K562 (cell line): ENCODE data around the gene ZNF513. TPM values are rescaled to one million over a fixed set of nuclear protein-coding genes. Genes with fewer than 3 reads are reported as not detected.

ENCODE experiments used
- BHLHE40 ChIP-seq: IDR thresholded peaks from 2 replicates; pipeline ENCODE4 v1.6.1; 2011; ENCODE audit warnings: low read length, improper control_type of control experiment
- CBFA2T3 ChIP-seq: fragments of 450-650 bp; IDR thresholded peaks from 2 replicates; pipeline ENCODE4 v1.6.1; 2017
- FOXJ2 ChIP-seq: fragments of 200-800 bp; sonication (Bioruptor generic); IDR thresholded peaks from 2 replicates; pipeline ENCODE4 v1.6.1; 2016; ENCODE audit warnings: missing genetic modification characterization, missing compliant biosample characterization
- HLTF ChIP-seq: fragments of 450-650 bp; IDR thresholded peaks from 2 replicates; pipeline ENCODE4 v1.6.1; 2016
- IFI16 ChIP-seq: fragments of 250-450 bp; sonication (Bioruptor Pico); IDR thresholded peaks from 2 replicates; pipeline ENCODE4 v2.1.2; 2022; ENCODE audit warnings: mild to moderate bottlenecking, inconsistent platforms
- MIER1 ChIP-seq: fragments of 450-650 bp; IDR thresholded peaks from 2 replicates; pipeline ENCODE4 v1.6.1; 2016; ENCODE audit warnings: antibody characterized with exemption, mild to moderate bottlenecking, low read depth
- MTF1 ChIP-seq: fragments of 250-450 bp; sonication (Bioruptor Pico); IDR thresholded peaks from 2 replicates; pipeline ENCODE4 v1.9.0; 2021; ENCODE audit warnings: moderate library complexity, mild to moderate bottlenecking, inconsistent platforms, borderline replicate concordance
- NEUROD1 ChIP-seq: fragments of 150-350 bp; IDR thresholded peaks from 2 replicates; pipeline ENCODE4 v1.6.1; 2014; ENCODE audit warnings: borderline replicate concordance, low read length, low read depth; ENCODE audit not compliant: partially characterized antibody
- NFE2L1 ChIP-seq: fragments of 450-650 bp; IDR thresholded peaks from 2 replicates; pipeline ENCODE4 v1.6.1; 2016; ENCODE audit warnings: missing genetic modification characterization, low read depth, mild to moderate bottlenecking, missing compliant biosample characterization, moderate library complexity, borderline replicate concordance
- NFRKB ChIP-seq: fragments of 450-650 bp; IDR thresholded peaks from 2 replicates; pipeline ENCODE4 v1.6.1; 2016; ENCODE audit warnings: low read depth
- PCBP1 ChIP-seq: fragments of 200-400 bp; formaldehyde crosslinking; IDR thresholded peaks from 2 replicates; pipeline ENCODE4 v1.6.1; 2018; ENCODE audit warnings: mild to moderate bottlenecking, low read depth, low read length; ENCODE audit not compliant: poor library complexity, severe bottlenecking
- RBFOX2 ChIP-seq: fragments of 200-400 bp; formaldehyde crosslinking; IDR thresholded peaks from 2 replicates; pipeline ENCODE4 v1.6.1; 2017; ENCODE audit warnings: low read depth, mild to moderate bottlenecking, low read length, moderate library complexity
- TBP ChIP-seq: optimal IDR thresholded peaks from 2 replicates; pipeline ENCODE3; 2011; ENCODE audit warnings: low read depth, low read length, improper control_type of control experiment
- ZBTB7A ChIP-seq: IDR thresholded peaks from 2 replicates; pipeline ENCODE4 v1.6.1; 2011; ENCODE audit warnings: low read depth, mild to moderate bottlenecking, low read length, moderate library complexity, borderline replicate concordance; ENCODE audit not compliant: control insufficient read depth
- polyA plus RNA-seq, 8 experiments: library from polyadenylated mRNA; depleted of rRNA in 4 of 8; stranded (reverse) in 5 of 8; unstranded in 3 of 8; fragments of >200 nt; fragmentation: Nextera tagmentation in 2 of 8; fragmentation: Illumina TruSeq in 1 of 8; extraction: Ambion mirVana in 2 of 8; extraction: Trizol in 1 of 8; gene quantifications; 2 replicates each; pipeline versions ENCODE4 v1.2.1 to v1.2.3, GENCODE V29; 2011 to 2014; ENCODE audit warnings: inconsistent platforms in 1 of 8, missing spikeins in 1 of 8
- total RNA-seq, 7 experiments: library from RNA; depleted of rRNA in 6 of 7; stranded (reverse); fragments of >200 nt in 6 of 7; fragmentation: Illumina TruSeq in 2 of 7; extraction: Trizol in 2 of 7; gene quantifications; 2 replicates each; pipeline versions ENCODE4 v1.2.1 to v1.2.3, GENCODE V29; 2011 to 2021; ENCODE audit warnings: low replicate concordance in 1 of 7
- TF ChIP-seq, protein P1 (sequence below): sonication (generic); formaldehyde crosslinking; IDR thresholded peaks from 2 replicates; pipeline ENCODE4 v1.8.0; 2022; ENCODE audit warnings: mild to moderate bottlenecking, missing genetic modification reagents
- TF ChIP-seq, protein P2 (sequence below): fragments of 250-450 bp; sonication (Bioruptor Pico); IDR thresholded peaks from 2 replicates; pipeline ENCODE4 v1.6.1; 2021; ENCODE audit warnings: mild to moderate bottlenecking

Gene ZNF513
- total and polyA plus RNA-seq, 9 of the 15 experiments (the other 6 are each of a cell fraction or from before 2014, with no cell fraction given): 0.04 to 13.6 (median 4.4) TPM

- no peak for TF ChIP-seq IFI16
- 0 out of 2 replicates have a peak, but pooled peaks have one; percentile 11 for TF ChIP-seq BHLHE40
- TF ChIP-seq NFE2L1 (tag): no peak
- TF ChIP-seq HLTF: no peak; the same call in 1 of the 2 replicates
- TF ChIP-seq, protein P1, sequence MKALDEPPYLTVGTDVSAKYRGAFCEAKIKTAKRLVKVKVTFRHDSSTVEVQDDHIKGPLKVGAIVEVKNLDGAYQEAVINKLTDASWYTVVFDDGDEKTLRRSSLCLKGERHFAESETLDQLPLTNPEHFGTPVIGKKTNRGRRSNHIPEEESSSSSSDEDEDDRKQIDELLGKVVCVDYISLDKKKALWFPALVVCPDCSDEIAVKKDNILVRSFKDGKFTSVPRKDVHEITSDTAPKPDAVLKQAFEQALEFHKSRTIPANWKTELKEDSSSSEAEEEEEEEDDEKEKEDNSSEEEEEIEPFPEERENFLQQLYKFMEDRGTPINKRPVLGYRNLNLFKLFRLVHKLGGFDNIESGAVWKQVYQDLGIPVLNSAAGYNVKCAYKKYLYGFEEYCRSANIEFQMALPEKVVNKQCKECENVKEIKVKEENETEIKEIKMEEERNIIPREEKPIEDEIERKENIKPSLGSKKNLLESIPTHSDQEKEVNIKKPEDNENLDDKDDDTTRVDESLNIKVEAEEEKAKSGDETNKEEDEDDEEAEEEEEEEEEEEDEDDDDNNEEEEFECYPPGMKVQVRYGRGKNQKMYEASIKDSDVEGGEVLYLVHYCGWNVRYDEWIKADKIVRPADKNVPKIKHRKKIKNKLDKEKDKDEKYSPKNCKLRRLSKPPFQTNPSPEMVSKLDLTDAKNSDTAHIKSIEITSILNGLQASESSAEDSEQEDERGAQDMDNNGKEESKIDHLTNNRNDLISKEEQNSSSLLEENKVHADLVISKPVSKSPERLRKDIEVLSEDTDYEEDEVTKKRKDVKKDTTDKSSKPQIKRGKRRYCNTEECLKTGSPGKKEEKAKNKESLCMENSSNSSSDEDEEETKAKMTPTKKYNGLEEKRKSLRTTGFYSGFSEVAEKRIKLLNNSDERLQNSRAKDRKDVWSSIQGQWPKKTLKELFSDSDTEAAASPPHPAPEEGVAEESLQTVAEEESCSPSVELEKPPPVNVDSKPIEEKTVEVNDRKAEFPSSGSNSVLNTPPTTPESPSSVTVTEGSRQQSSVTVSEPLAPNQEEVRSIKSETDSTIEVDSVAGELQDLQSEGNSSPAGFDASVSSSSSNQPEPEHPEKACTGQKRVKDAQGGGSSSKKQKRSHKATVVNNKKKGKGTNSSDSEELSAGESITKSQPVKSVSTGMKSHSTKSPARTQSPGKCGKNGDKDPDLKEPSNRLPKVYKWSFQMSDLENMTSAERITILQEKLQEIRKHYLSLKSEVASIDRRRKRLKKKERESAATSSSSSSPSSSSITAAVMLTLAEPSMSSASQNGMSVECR (CRISPR knock-in tag): peak; percentile 31; the same call in 1 of the 2 replicates
- no peak for TF ChIP-seq PCBP1
- peak; percentile 95 for TF ChIP-seq RBFOX2
- no peak for TF ChIP-seq NEUROD1
- no peak for TF ChIP-seq MTF1 (CRISPR knock-in tag)
- peak; percentile 45; the same call in 1 of the 2 replicates for TF ChIP-seq FOXJ2 (tag)
- TF ChIP-seq, protein P2, sequence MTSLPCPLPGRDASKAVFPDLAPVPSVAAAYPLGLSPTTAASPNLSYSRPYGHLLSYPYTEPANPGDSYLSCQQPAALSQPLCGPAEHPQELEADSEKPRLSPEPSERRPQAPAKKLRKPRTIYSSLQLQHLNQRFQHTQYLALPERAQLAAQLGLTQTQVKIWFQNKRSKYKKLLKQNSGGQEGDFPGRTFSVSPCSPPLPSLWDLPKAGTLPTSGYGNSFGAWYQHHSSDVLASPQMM: no peak
- no peak for TF ChIP-seq MIER1
- TF ChIP-seq NFRKB: peak; percentile 49; the same call in 1 of the 2 replicates
- peak; percentile 72 for TF ChIP-seq TBP
- no peak; the same call in 1 of the 2 replicates for TF ChIP-seq CBFA2T3
- TF ChIP-seq ZBTB7A: peak; percentile 90
Measured at GRCh38 chr2:27428213-27428977, 47.9 kb upstream of the ZNF513 start, which contains the start of gene NRBP1 (continued).
